Measurements from ENCODE around the gene LAMA2.

DNA sequence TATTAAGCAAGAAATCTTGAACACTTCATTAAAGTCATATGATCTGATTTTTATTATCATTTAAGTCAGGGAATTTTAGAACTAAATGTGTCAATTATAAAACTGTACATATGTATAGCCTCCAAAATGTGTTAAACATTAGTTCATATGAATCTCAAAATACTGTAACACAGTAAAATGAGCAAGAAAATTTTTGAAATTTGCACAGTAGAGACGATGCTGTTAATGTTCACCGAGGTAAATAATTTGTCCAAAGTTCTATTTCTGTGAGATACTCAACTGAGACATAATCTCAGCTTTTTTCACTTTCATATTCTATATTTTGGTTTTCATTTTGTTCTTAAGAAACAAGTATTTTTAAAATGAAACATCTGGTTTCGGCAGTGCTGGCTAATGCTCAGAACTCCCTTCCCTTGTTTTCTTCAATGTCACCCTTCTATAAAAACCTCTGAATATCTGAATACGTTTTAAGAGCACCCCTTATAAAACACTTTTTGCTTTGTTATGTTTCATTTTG is 353.1 kb downstream of the LAMA2 start:
- TF ChIP-seq, protein P1, sequence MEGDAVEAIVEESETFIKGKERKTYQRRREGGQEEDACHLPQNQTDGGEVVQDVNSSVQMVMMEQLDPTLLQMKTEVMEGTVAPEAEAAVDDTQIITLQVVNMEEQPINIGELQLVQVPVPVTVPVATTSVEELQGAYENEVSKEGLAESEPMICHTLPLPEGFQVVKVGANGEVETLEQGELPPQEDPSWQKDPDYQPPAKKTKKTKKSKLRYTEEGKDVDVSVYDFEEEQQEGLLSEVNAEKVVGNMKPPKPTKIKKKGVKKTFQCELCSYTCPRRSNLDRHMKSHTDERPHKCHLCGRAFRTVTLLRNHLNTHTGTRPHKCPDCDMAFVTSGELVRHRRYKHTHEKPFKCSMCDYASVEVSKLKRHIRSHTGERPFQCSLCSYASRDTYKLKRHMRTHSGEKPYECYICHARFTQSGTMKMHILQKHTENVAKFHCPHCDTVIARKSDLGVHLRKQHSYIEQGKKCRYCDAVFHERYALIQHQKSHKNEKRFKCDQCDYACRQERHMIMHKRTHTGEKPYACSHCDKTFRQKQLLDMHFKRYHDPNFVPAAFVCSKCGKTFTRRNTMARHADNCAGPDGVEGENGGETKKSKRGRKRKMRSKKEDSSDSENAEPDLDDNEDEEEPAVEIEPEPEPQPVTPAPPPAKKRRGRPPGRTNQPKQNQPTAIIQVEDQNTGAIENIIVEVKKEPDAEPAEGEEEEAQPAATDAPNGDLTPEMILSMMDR (IDR thresholded peaks at IDR 0.05) = no peak
- TF ChIP-seq POLR2A (IDR thresholded peaks at IDR 0.05) (no peak), POLR2AphosphoS5 (IDR thresholded peaks at IDR 0.05) (no peak), EP300 (IDR thresholded peaks at IDR 0.05) (no peak)

All from stomach (tissue), 4 donors.